Caco-2 (cell line): ENCODE results near the gene C1QTNF8. TPM values are rescaled to one million over a fixed set of nuclear protein-coding genes. Genes with fewer than 3 reads are reported as not detected.

Experiments
- BruUV-seq: library from RNA; stranded (reverse); fragments of 400-500 nt; replicated peaks from 2 replicates; lab custom pipeline; 2021; lab: Mats Ljungman, UMichigan
- CTCF ChIA-PET: fragments of 300-600 bp; sonication (Branson Sonifier 250); formaldehyde crosslinking; loops from one replicate; lab custom pipeline; 2022; ENCODE audit warnings: antibody characterized with exemption; lab: Charles Lee
- POLR2A ChIA-PET: fragments of 300-600 bp; sonication (Branson Sonifier 250); formaldehyde crosslinking; loops from one replicate; lab custom pipeline; 2022; ENCODE audit warnings: antibody characterized with exemption; lab: Charles Lee
- DNase-seq, 2 experiments: peaks; one replicate each; pipeline versions ENCODE4 v3.0.0 to v3.0.0-alpha.2; 2020 to 2022
- H3K27me3 ChIP-seq: replicated peaks from 2 replicates; pipeline ENCODE4 v1.6.0; 2011; ENCODE audit warnings: low read length; ENCODE audit not compliant: control insufficient read depth, insufficient read depth
- H3K36me3 ChIP-seq: 2 replicates; pipeline ENCODE4 v1.5.1; 2011; ENCODE audit warnings: low read length; ENCODE audit not compliant: control insufficient read depth, insufficient read depth
- H3K4me1 ChIP-seq: fragments of 250-450 bp; sonication (Bioruptor Pico); 2 replicates; pipeline ENCODE4 v1.5.1; 2020; ENCODE audit warnings: mild to moderate bottlenecking
- H3K4me3 ChIP-seq: 2 replicates; pipeline ENCODE4 v1.5.1; 2011; ENCODE audit warnings: low read depth, mild to moderate bottlenecking, control low read depth, low read length
- H3K9me3 ChIP-seq: fragments of 250-450 bp; sonication (Bioruptor Pico); 2 replicates; pipeline ENCODE4 v1.5.1; 2020; ENCODE audit warnings: mild to moderate bottlenecking, moderate library complexity
- H3K27ac Mint-ChIP-seq: one replicate; pipeline ENCODE4 v1.8.0; 2022; ENCODE audit warnings: mixed read lengths; ENCODE audit not compliant: unreplicated experiment
- H3K27me3 Mint-ChIP-seq: one replicate; pipeline ENCODE4 v1.8.0; 2022; ENCODE audit warnings: mixed read lengths; ENCODE audit not compliant: insufficient read depth, unreplicated experiment
- H3K36me3 Mint-ChIP-seq: one replicate; pipeline ENCODE4 v1.8.0; 2022; ENCODE audit warnings: mild to moderate bottlenecking, mixed read lengths; ENCODE audit not compliant: insufficient read depth, unreplicated experiment
- H3K4me1 Mint-ChIP-seq: one replicate; pipeline ENCODE4 v1.8.0; 2022; ENCODE audit warnings: low read depth, mixed read lengths; ENCODE audit not compliant: unreplicated experiment
- H3K4me3 Mint-ChIP-seq: one replicate; pipeline ENCODE4 v1.8.0; 2022; ENCODE audit warnings: mild to moderate bottlenecking, moderate library complexity, mixed read lengths; ENCODE audit not compliant: unreplicated experiment
- H3K9me3 Mint-ChIP-seq: one replicate; pipeline ENCODE4 v1.8.0; 2022; ENCODE audit warnings: mixed read lengths; ENCODE audit not compliant: unreplicated experiment
- intact Hi-C: fragments of 100-400 bp; cut with micrococcal nuclease; formaldehyde crosslinking; loops from one replicate; pipeline ENCODE4 v1.10.0; 2022; ENCODE audit not compliant: unreplicated experiment
- total RNA-seq: library from RNA; stranded (reverse); gene quantifications from 2 replicates; pipeline ENCODE4 v1.2.3, GENCODE V29; 2022
- TF ChIP-seq, protein P1 (sequence below), 2 experiments: fragments of 200-600 bp in 1 of 2; IDR thresholded peaks; 1 replicate in 1 of 2; 2 replicates in 1 of 2; pipeline versions ENCODE4 v1.5.1 to v1.8.0; 2011 to 2022; ENCODE audit warnings: antibody characterized with exemption in 1 of 2, control low read depth in 1 of 2, inconsistent platforms in 1 of 2, low read depth in 1 of 2, low read length in 1 of 2, mild to moderate bottlenecking in 1 of 2, moderate library complexity in 1 of 2; ENCODE audit not compliant: insufficient read depth in 1 of 2, severe bottlenecking in 1 of 2, unreplicated experiment in 1 of 2

The C1QTNF8 gene
- total RNA-seq, 1 experiment from 2014 or later, result not detected

DNA sequence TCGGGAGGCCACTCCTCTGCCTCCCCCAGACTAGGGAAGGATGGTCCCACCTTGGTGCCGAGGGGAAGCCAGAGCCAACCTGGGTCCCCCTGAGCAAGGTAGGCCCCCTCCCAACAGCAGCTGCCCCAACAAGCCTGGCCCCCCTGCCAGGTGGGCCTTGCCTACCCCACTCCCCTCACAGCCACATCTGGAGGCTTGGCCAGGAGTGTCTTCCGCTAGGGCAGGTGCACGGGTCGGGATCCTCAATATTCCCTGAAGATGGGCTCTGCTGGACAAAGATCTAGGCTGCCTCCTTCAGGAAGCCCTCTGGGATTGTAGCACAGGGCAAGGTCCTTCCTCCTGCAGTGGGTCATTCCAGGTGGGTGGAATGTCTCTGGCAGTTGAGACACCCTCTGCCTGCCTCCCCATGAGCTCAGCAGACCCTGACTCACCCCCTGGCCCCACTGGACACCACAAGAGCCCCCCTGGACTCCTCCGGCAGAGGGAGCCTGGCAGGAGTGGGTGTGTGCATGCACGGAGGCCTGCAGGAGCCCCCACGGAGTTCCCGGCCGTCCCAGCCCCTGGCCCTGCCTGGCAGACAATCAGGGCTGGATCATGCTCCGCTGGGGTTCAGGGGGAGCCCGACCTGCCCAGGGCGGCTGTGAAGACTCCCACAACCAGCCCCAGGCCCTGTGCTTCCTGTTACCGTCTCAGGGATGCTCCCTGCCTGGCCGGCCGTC is 435 bp downstream of the C1QTNF8 start:
- Histone ChIP-seq H3K27me3 (no peaks in the 10 kb centered on the region), H3K9me3 (no peaks in the 10 kb centered on the region), H3K4me3 (no peak overlapping the region), H3K36me3 (no peaks in the 10 kb centered on the region), H3K4me1 (peaks cover 18% of the 10 kb centered on the region)
- intact Hi-C loops, result no loop called here
- Mint-ChIP-seq H3K9me3 (no peaks in the 10 kb centered on the region), H3K27me3 (no peaks in the 10 kb centered on the region), H3K36me3 (peaks cover 9% of the 10 kb centered on the region), H3K4me1 (no peaks in the 10 kb centered on the region), H3K27ac (no peak overlapping the region), H3K4me3 (no peak overlapping the region)
- no peak for DNase-seq
- BruUV-seq, result no TSS peak
- TF ChIP-seq, protein P1, sequence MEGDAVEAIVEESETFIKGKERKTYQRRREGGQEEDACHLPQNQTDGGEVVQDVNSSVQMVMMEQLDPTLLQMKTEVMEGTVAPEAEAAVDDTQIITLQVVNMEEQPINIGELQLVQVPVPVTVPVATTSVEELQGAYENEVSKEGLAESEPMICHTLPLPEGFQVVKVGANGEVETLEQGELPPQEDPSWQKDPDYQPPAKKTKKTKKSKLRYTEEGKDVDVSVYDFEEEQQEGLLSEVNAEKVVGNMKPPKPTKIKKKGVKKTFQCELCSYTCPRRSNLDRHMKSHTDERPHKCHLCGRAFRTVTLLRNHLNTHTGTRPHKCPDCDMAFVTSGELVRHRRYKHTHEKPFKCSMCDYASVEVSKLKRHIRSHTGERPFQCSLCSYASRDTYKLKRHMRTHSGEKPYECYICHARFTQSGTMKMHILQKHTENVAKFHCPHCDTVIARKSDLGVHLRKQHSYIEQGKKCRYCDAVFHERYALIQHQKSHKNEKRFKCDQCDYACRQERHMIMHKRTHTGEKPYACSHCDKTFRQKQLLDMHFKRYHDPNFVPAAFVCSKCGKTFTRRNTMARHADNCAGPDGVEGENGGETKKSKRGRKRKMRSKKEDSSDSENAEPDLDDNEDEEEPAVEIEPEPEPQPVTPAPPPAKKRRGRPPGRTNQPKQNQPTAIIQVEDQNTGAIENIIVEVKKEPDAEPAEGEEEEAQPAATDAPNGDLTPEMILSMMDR (IDR thresholded peaks at IDR 0.05; ENCODE audit: insufficient read depth in 1 of 2, low read depth in 1 of 2, low read length in 1 of 2, severe bottlenecking in 1 of 2, unreplicated experiment in 1 of 2), result no peak
- POLR2A ChIA-PET, result no interaction called here
- CTCF ChIA-PET, result interaction anchor here (2.1 kb wide), 1 partner anchor 39 kb away, joined by 6 read pairs; no protein-coding TSS in a partner anchor

DNA sequence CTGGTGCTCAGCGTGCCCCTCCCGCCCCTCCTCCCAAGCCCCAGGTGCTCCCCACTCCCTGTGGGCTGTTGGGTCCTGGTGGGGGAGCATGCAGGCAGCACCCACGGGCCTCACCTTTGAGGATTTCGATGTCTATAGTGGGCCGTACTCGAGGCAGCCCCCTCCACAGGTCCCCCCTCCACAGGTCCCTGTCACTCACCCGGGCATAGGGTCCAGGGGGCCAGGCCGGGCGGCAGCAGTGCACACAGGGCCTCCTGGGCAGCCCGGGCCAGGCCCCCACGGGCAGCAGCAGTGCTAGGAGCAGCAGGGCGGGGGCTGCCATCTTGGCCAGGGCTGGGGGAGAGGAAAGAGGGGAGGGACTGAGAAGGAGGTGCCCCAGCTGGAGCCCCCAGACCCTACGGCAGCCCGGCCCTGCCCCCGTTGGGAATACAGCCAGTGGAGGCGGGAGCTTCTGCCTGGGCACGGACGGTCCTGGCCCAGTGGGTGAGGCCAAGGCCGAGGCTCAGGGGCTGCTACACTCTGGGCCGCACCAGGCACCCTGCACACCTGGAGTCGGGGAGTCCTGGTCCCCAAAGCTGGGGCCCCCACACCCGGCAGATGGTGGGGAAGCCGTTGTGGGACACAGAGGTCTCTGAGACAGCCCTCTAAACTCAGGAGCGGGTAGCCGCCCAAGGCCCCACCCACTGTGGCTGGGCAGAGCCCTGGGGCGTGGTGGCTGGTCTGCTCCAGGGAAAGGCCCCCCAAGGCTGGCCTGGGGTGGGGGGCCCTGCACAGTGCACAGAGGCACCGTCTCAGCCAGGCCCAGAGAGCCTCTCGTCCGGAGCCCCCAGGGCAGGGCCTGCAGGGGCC is 1.2 kb downstream of the C1QTNF8 start:
- Mint-ChIP-seq H3K27me3 (no peaks in the 10 kb centered on the region), H3K27ac (no peak overlapping the region), H3K36me3 (peaks cover 9% of the 10 kb centered on the region), H3K4me1 (no peaks in the 10 kb centered on the region), H3K9me3 (no peaks in the 10 kb centered on the region), H3K4me3 (no peak overlapping the region)
- Histone ChIP-seq H3K4me1 (peaks cover 12% of the 10 kb centered on the region), H3K9me3 (no peaks in the 10 kb centered on the region), H3K36me3 (no peaks in the 10 kb centered on the region), H3K4me3 (no peak overlapping the region), H3K27me3 (no peaks in the 10 kb centered on the region)
- no TSS peak for BruUV-seq
- no peak for DNase-seq
- intact Hi-C loops, result no loop called here
- TF ChIP-seq, protein P1 (IDR thresholded peaks at IDR 0.05; ENCODE audit: insufficient read depth in 1 of 2, low read depth in 1 of 2, low read length in 1 of 2, severe bottlenecking in 1 of 2, unreplicated experiment in 1 of 2), result no peak
- CTCF ChIA-PET, result interaction anchor here (2.1 kb wide), 1 partner anchor 38 kb away, joined by 6 read pairs; no protein-coding TSS in a partner anchor
- POLR2A ChIA-PET, result no interaction called here

DNA sequence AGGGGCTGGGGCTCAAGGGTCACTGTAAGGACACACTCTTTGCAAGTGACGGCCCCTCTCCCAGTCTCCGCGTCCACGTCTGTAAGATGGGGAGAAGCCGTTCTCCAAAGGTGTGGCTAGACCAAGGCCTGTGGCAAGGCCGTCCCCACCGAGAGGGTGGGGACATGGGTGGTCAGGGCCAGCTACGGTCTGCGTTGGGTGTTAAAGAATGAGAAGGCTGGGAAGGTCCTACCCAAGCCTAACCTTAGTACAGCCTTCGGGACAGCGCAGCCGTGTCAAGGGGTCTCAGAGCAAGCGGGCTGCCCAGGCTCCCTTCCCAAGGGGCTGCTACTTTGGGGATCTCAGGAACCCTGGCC is 1.9 kb downstream of the C1QTNF8 start:
- Mint-ChIP-seq H3K4me1 (no peaks in the 10 kb centered on the region), H3K27me3 (no peaks in the 10 kb centered on the region), H3K4me3 (no peak overlapping the region), H3K27ac (no peak overlapping the region), H3K9me3 (no peaks in the 10 kb centered on the region), H3K36me3 (peaks cover 9% of the 10 kb centered on the region)
- Histone ChIP-seq H3K27me3 (no peaks in the 10 kb centered on the region), H3K4me1 (peaks cover 18% of the 10 kb centered on the region), H3K4me3 (no peak overlapping the region), H3K9me3 (no peaks in the 10 kb centered on the region), H3K36me3 (no peaks in the 10 kb centered on the region)
- CTCF ChIA-PET, result no interaction called here
- no peak for DNase-seq
- POLR2A ChIA-PET, result no interaction called here
- TF ChIP-seq, protein P1 (IDR thresholded peaks at IDR 0.05; ENCODE audit: insufficient read depth in 1 of 2, low read depth in 1 of 2, low read length in 1 of 2, severe bottlenecking in 1 of 2, unreplicated experiment in 1 of 2), result no peak
- intact Hi-C loops, result no loop called here
- no TSS peak for BruUV-seq
